HG03571 (cell line): ENCODE data around the gene SYT7.

Experiments used
- ATAC-seq: cut with Tn5 transposase; IDR thresholded peaks from one replicate; pipeline ENCODE4 v1.9.1; 2021; ENCODE audit not compliant: unreplicated experiment

SYT7 gene

GRCh38 chr11:61539831-61540357, 41.0 kb downstream of the SYT7 start:
- ATAC-seq: no peak

GRCh38 chr11:61539006-61539405, 41.9 kb downstream of the SYT7 start:
- ATAC-seq: no peak

- no peak for ATAC-seq
Measured at GRCh38 chr11:61538636-61538961, 42.3 kb downstream of the SYT7 start.

- ATAC-seq: no peak
Measured at GRCh38 chr11:61537326-61537725, 43.5 kb downstream of the SYT7 start.

- no peak for ATAC-seq
Measured at GRCh38 chr11:61536676-61537270, 44.1 kb downstream of the SYT7 start.

GRCh38 chr11:61535998-61536675, 44.7 kb downstream of the SYT7 start:
- no peak for ATAC-seq

GRCh38 chr11:61534933-61535839, 45.7 kb downstream of the SYT7 start:
- ATAC-seq: no peak

GRCh38 chr11:61534025-61534932, 46.6 kb downstream of the SYT7 start:
- no peak for ATAC-seq

- no peak for ATAC-seq
Measured at GRCh38 chr11:61533401-61533800, 47.5 kb downstream of the SYT7 start.

GRCh38 chr11:61533039-61533375, 47.9 kb downstream of the SYT7 start:
- no peak for ATAC-seq

- ATAC-seq: no peak
Measured at GRCh38 chr11:61532134-61533038, 48.5 kb downstream of the SYT7 start.

- no peak for ATAC-seq
Measured at GRCh38 chr11:61531044-61531443, 49.8 kb downstream of the SYT7 start.

GRCh38 chr11:61529537-61530225, 51.2 kb downstream of the SYT7 start:
- no peak for ATAC-seq

GRCh38 chr11:61528114-61528513, 52.8 kb downstream of the SYT7 start:
- ATAC-seq: no peak

- no peak for ATAC-seq
Measured at GRCh38 chr11:61526956-61527731, 53.7 kb downstream of the SYT7 start.

- no peak for ATAC-seq
Measured at GRCh38 chr11:61526229-61526628, 54.6 kb downstream of the SYT7 start.

- ATAC-seq: no peak
Measured at GRCh38 chr11:61524963-61525587, 55.8 kb downstream of the SYT7 start.

GRCh38 chr11:61524446-61524845, 56.4 kb downstream of the SYT7 start:
- ATAC-seq: no peak
